ENCODE measurements around the gene SMAD7. TPM values are rescaled to one million over a fixed set of nuclear protein-coding genes. Genes with fewer than 3 reads are reported as not detected.
A peak's percentile ranks its signal among the peaks of the same experiment; 100 is the strongest.

The SMAD7 gene
- polyA plus RNA-seq, 3 donors: 1.4 to 9.4 (median 1.5) TPM

DNA sequence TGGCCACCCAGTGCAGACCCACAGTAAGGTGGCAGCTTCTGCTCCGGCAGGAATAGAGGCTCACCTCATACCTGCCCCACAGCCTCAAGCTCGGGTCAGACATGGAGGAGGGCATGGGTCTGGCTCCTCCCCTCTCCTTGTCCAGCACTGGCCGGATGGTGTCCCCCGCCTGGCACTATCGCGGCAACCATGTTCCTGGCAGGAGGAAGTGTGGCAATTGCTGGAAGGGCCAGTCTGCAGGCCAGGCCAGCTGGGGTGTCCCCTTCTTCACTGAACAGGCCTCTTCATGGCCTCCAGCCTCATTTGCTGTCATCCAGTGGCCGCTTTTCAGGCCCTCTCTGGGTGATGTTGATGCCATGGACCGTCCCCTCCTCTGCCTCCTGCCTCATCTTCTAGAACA, 41.4 kb upstream of the SMAD7 start:
- Histone ChIP-seq H3K4me2 (replicated peaks; ENCODE audit: extremely low read depth, low read length, poor library complexity, severe bottlenecking) (peak overlapping the region; percentile 58), H3K27ac (ENCODE audit: low read depth in 1 of 2, low read length in 2 of 2) (peak overlapping the region; percentile 74 to 87), H3K9me3 (replicated peaks in 1 of 2; ENCODE audit: control insufficient read depth in 1 of 2, insufficient read depth in 1 of 2, low read length in 2 of 2) (no peaks in the 10 kb centered on the region), H3K27me3 (ENCODE audit: control insufficient read depth in 2 of 2, insufficient read depth in 2 of 2, low read length in 2 of 2) (no peaks in the 10 kb centered on the region), H4K20me1 (ENCODE audit: insufficient read depth, low read length) (no peaks in the 10 kb centered on the region), H2AFZ (ENCODE audit: insufficient read depth, low read depth, low read length, poor library complexity, severe bottlenecking) (peak overlapping the region; percentile 56), H3K79me2 (ENCODE audit: insufficient read depth, low read length) (no peaks in the 10 kb centered on the region), H3K9ac (ENCODE audit: insufficient read depth, low read length, poor library complexity, severe bottlenecking) (peak overlapping the region; percentile 58), H3K4me3 (replicated peaks in 1 of 3; ENCODE audit: low read depth in 2 of 3, low read length in 3 of 3) (peak overlapping the region in 1 of 3 experiments; percentile 35), H3K4me1 (ENCODE audit: control insufficient read depth in 1 of 2, insufficient read depth in 2 of 2, low read length in 2 of 2) (peaks cover 24 to 34% of the 10 kb centered on the region in 2 donors), H3K36me3 (replicated peaks in 1 of 2; ENCODE audit: control insufficient read depth in 1 of 2, insufficient read depth in 2 of 2, low read length in 2 of 2) (no peaks in the 10 kb centered on the region)
- intact Hi-C loops (cut with micrococcal nuclease): loop anchor here (5.0 kb wide), 1 partner anchor 40 kb away; the partner anchor contains the start of gene SMAD7 (in 2 of the 2)
- peaks cover 0 to 5% of the 10 kb centered on the region in 2 donors for H3K36me3 Mint-ChIP-seq
- DNase-seq: peak; percentile 44 to 79 (median 74)
- peaks cover 37% of the 10 kb centered on the region for H3K4me1 Mint-ChIP-seq
- peak overlapping the region; percentile 69 to 92 for H3K4me3 Mint-ChIP-seq
- H3K27ac Mint-ChIP-seq: peak overlapping the region; percentile 96 to 99 (median 98)
- WGBS (ENCODE audit: insufficient coverage): 48% methylated on average over 5 of the region's 8 CpGs
- H3K9me3 Mint-ChIP-seq: no peaks in the 10 kb centered on the region
- H3K27me3 Mint-ChIP-seq (ENCODE audit: low read depth in 3 of 3): peaks cover 0 to 13% (median 6%) of the 10 kb centered on the region in 3 donors
- TF ChIP-seq, protein P1, sequence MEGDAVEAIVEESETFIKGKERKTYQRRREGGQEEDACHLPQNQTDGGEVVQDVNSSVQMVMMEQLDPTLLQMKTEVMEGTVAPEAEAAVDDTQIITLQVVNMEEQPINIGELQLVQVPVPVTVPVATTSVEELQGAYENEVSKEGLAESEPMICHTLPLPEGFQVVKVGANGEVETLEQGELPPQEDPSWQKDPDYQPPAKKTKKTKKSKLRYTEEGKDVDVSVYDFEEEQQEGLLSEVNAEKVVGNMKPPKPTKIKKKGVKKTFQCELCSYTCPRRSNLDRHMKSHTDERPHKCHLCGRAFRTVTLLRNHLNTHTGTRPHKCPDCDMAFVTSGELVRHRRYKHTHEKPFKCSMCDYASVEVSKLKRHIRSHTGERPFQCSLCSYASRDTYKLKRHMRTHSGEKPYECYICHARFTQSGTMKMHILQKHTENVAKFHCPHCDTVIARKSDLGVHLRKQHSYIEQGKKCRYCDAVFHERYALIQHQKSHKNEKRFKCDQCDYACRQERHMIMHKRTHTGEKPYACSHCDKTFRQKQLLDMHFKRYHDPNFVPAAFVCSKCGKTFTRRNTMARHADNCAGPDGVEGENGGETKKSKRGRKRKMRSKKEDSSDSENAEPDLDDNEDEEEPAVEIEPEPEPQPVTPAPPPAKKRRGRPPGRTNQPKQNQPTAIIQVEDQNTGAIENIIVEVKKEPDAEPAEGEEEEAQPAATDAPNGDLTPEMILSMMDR (IDR thresholded peaks at IDR 0.05): no peak

DNA sequence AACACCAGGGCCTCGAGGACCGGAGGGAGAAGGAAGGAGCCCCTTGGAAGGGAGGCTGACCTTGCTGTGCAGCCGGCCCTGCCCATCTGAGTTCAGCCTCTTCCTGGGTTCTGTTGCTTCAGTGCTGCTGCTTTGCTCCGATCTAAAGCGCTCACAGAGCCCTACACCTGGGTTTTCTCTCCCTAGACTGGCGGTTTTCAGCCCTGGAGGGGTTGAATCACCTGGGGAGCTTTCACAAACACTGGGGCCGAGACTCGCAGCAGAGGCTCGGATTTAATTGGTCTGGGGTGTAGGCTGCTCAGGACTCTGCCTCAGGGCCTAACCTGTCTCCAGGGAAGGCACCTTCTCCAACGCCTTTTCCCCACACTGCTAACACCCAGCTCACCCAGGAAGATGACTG, 40.9 kb upstream of the SMAD7 start:
- Mint-ChIP-seq H3K36me3 (peaks cover 0 to 5% of the 10 kb centered on the region in 2 donors), H3K4me1 (peaks cover 37% of the 10 kb centered on the region), H3K9me3 (no peaks in the 10 kb centered on the region), H3K27me3 (ENCODE audit: low read depth in 3 of 3) (peaks cover 0 to 13% (median 6%) of the 10 kb centered on the region in 3 donors), H3K27ac (peak overlapping the region in 3 of 7 donors; percentile 45 to 99 (median 97)), H3K4me3 (no peak overlapping the region)
- H3K4me1 ChIP-seq (ENCODE audit: control insufficient read depth in 1 of 2, insufficient read depth in 2 of 2, low read length in 2 of 2): peaks cover 24 to 34% of the 10 kb centered on the region in 2 donors
- 97% methylated on average over 10 of the region's 10 CpGs for WGBS (ENCODE audit: insufficient coverage)
- intact Hi-C loops (cut with micrococcal nuclease): loop anchor here (5.0 kb wide), 1 partner anchor 39 kb away; the partner anchor contains the start of gene SMAD7 (in 2 of the 2)
- H3K27ac ChIP-seq (ENCODE audit: low read depth in 1 of 2, low read length in 2 of 2): no peak overlapping the region
- H2AFZ ChIP-seq (ENCODE audit: insufficient read depth, low read depth, low read length, poor library complexity, severe bottlenecking): peak overlapping the region; percentile 56
- H4K20me1 ChIP-seq (ENCODE audit: insufficient read depth, low read length): no peaks in the 10 kb centered on the region
- no peak overlapping the region for H3K4me3 ChIP-seq (replicated peaks in 1 of 3; ENCODE audit: low read depth in 2 of 3, low read length in 3 of 3)
- H3K36me3 ChIP-seq (replicated peaks in 1 of 2; ENCODE audit: control insufficient read depth in 1 of 2, insufficient read depth in 2 of 2, low read length in 2 of 2): no peaks in the 10 kb centered on the region
- TF ChIP-seq, protein P1 (IDR thresholded peaks at IDR 0.05): no peak
- H3K4me2 ChIP-seq (replicated peaks; ENCODE audit: extremely low read depth, low read length, poor library complexity, severe bottlenecking): no peak overlapping the region
- H3K9me3 ChIP-seq (replicated peaks in 1 of 2; ENCODE audit: control insufficient read depth in 1 of 2, insufficient read depth in 1 of 2, low read length in 2 of 2): no peaks in the 10 kb centered on the region
- no peak for DNase-seq
- no peak overlapping the region for H3K9ac ChIP-seq (ENCODE audit: insufficient read depth, low read length, poor library complexity, severe bottlenecking)
- no peaks in the 10 kb centered on the region for H3K79me2 ChIP-seq (ENCODE audit: insufficient read depth, low read length)
- no peaks in the 10 kb centered on the region for H3K27me3 ChIP-seq (ENCODE audit: control insufficient read depth in 2 of 2, insufficient read depth in 2 of 2, low read length in 2 of 2)
